Aorta (tissue), 5 donors: Measurements from ENCODE around the gene WNT10A. TPM values are rescaled to one million over a fixed set of nuclear protein-coding genes. Genes with fewer than 3 reads are reported as not detected.
A peak's percentile ranks its signal among the peaks of the same experiment; 100 is the strongest.

Source experiments
- ATAC-seq: fragments of 200-7000 bp; cut with Tn5 transposase; one replicate; pipeline ENCODE4 v1.9.1; 2022; ENCODE audit warnings: moderate library complexity; ENCODE audit not compliant: low FRiP score
- DNase-seq, 2 donors: peaks; one replicate each; pipeline ENCODE4 v3.0.0-alpha.2; 2020
- H3K27ac ChIP-seq, 2 donors: one replicate each; pipeline ENCODE4 v1.5.1; 2013; ENCODE audit warnings: low read length in 2 of 2, mild to moderate bottlenecking in 2 of 2, moderate library complexity in 2 of 2, control low read depth in 1 of 2, inconsistent platforms in 1 of 2, low read depth in 1 of 2
- H3K27me3 ChIP-seq, 2 donors: one replicate each; pipeline ENCODE4 v1.6.1; 2013; ENCODE audit warnings: control low read depth in 1 of 2, low read length in 1 of 2, mild to moderate bottlenecking in 1 of 2, moderate library complexity in 1 of 2; ENCODE audit not compliant: insufficient read depth in 2 of 2, control insufficient read depth in 1 of 2
- H3K36me3 ChIP-seq, 2 donors: one replicate each; pipeline ENCODE4 v1.6.1; 2013; ENCODE audit warnings: control low read depth in 1 of 2, low read length in 1 of 2, mild to moderate bottlenecking in 1 of 2; ENCODE audit not compliant: insufficient read depth in 2 of 2, control insufficient read depth in 1 of 2
- H3K4me1 ChIP-seq, 2 donors: one replicate each; pipeline ENCODE4 v1.6.1; 2013; ENCODE audit warnings: low read length in 2 of 2, control low read depth in 1 of 2, mild to moderate bottlenecking in 1 of 2, moderate library complexity in 1 of 2; ENCODE audit not compliant: insufficient read depth in 2 of 2, control insufficient read depth in 1 of 2
- H3K4me3 ChIP-seq, 2 donors: one replicate each; pipeline ENCODE4 v1.5.1; 2013; ENCODE audit warnings: low read length in 2 of 2, control low read depth in 1 of 2, mild to moderate bottlenecking in 1 of 2
- H3K9me3 ChIP-seq: one replicate; pipeline ENCODE4 v1.6.1; 2013; ENCODE audit warnings: mild to moderate bottlenecking, low read length; ENCODE audit not compliant: control insufficient read depth
- WGBS, 2 donors: extraction: QIAGEN DNeasy Blood & Tissue Kit; methylation state at CpG; one replicate each; pipeline ENCODE4 v1.1.7; 2013; 5-methylcytosine and 5-hydroxymethylcytosine counted together
- intact Hi-C, 2 donors: fragments of 100-400 bp; cut with DNase I; formaldehyde crosslinking; loops; one replicate each; pipeline versions ENCODE4 v1.14.2 to v1.15.0; 2022
- polyA plus RNA-seq, 2 donors: library from polyadenylated mRNA; stranded (reverse); fragments of 200-250 nt; gene quantifications; one replicate each; pipeline ENCODE4 v1.2.3, GENCODE V29; 2013
- total RNA-seq, 2 donors: library from RNA; stranded (reverse); fragmentation: NEBNext Ultra II Directional; extraction: Animal tissue kit (Norgen Biotek cat#: 25700); gene quantifications; one replicate each; pipeline ENCODE4 v1.2.1, GENCODE V29; 2021
- donor health status: healthy with polysubstance abuse.
- donor health status: Bipolar disorder and iron deficiency.
- donor health status: DM: no; HTN: no; CAD: no.
- donor health status: DM: no; HTN: no; CAD: no.
- donor health status: DM: yes; HTN: yes; CAD: no.

The WNT10A gene
- total and polyA plus RNA-seq, 4 donors = not detected

DNA sequence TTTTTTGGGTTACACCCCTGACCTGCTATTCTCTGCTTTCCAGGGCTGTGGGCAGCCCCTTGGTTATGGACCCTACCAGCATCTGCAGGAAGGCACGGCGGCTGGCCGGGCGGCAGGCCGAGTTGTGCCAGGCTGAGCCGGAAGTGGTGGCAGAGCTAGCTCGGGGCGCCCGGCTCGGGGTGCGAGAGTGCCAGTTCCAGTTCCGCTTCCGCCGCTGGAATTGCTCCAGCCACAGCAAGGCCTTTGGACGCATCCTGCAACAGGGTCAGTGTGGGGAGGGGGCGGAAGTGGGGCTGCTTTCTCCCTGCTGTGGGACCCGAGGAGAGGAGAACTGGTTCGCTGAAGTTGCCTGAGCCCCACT is 9.7 kb upstream of the WNT10A start:
- Histone ChIP-seq H3K27me3 (no peaks in the 10 kb centered on the region), H3K9me3 (no peaks in the 10 kb centered on the region), H3K36me3 (no peaks in the 10 kb centered on the region), H3K4me1 (no peaks in the 10 kb centered on the region), H3K4me3 (no peak overlapping the region), H3K27ac (no peak overlapping the region)
- DNase-seq (peak; percentile 74 to 80), ATAC-seq (no peak)
- intact Hi-C loops = no loop called here
- WGBS, 2 donors = 4 to 5% methylated on average over 16 to 18 of the region's 18 CpGs

DNA sequence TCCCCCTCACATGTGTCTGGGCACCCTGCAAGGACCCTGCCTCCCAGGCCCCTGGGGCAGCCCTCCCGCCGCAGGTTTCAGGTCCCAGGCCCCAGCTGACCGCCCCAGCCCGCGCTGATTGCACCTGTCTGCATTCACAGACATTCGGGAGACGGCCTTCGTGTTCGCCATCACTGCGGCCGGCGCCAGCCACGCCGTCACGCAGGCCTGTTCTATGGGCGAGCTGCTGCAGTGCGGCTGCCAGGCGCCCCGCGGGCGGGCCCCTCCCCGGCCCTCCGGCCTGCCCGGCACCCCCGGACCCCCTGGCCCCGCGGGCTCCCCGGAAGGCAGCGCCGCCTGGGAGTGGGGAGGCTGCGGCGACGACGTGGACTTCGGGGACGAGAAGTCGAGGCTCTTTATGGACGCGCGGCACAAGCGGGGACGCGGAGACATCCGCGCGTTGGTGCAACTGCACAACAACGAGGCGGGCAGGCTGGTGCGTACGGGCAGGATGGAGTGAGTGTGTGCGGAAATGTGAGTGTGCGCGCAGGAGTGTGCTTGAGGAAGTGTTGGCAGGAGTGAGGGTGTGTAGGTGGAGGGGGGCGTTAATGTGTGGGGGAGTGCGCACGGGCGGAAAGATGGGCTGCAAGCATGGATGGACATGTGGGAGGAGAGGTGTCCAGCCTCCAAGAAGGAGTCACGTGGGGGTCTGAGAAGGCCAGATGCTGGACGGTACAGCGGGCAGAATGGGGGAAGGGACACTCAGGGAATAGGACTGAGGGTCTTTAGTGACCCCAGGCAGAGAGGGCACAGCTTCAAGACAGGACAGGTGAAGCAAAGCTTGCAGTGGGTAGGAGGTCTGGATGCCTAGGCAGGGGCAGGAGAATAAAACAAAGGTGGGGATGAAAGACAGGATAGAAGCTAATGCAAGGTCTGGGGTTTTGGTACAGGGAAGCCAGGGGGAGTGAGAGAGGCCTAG is 9.0 kb upstream of the WNT10A start:
- no peak overlapping the region for H3K27ac ChIP-seq
- intact Hi-C loops = no loop called here
- no peak for ATAC-seq
- no peaks in the 10 kb centered on the region for H3K36me3 ChIP-seq
- no peak overlapping the region for H3K4me3 ChIP-seq
- no peaks in the 10 kb centered on the region for H3K27me3 ChIP-seq
- H3K9me3 ChIP-seq = no peaks in the 10 kb centered on the region
- DNase-seq = no peak
- WGBS, 2 donors = 1 to 2% methylated on average over 56 to 60 of the region's 60 CpGs
- no peaks in the 10 kb centered on the region for H3K4me1 ChIP-seq

DNA sequence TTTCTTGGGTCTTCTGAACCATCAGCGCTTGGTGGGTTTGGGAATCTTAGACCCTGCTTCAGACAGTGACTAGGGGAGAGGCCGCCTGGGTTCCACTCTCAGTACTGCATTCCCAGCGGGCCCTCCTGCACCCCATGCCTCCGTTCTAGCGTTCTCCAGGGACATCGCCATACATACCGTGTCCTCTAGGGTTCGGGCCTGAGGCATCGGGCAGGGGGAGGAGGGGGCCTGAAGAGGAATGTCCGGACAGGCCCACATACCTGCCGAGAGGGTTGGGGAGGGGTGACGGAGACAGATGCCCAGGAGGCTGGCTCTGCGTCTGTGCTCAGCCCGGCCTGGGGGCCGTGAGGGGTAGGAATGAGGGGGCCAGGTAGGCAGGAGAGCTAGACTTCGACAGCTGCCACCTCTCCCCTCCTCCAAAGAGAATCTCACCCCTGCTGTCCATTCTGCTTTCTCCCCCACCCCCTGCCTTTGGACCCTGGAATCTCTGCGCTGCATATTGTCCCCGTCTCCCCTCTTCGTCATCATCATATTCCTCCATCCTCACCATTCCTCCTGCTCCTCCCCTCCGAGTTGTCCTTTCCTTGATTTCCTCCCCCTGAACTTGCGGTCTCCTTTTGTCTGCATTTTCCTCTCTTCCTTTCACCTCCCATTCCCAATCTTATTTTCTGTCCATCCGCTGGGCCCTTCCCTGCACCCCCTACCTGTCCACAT is 7.8 kb upstream of the WNT10A start:
- intact Hi-C loops = no loop called here
- ATAC-seq = no peak
- WGBS, 2 donors = 9 to 10% methylated on average over 19 to 22 of the region's 22 CpGs
- no peaks in the 10 kb centered on the region for H3K36me3 ChIP-seq
- no peak overlapping the region for H3K4me3 ChIP-seq
- no peaks in the 10 kb centered on the region for H3K27me3 ChIP-seq
- no peaks in the 10 kb centered on the region for H3K4me1 ChIP-seq
- DNase-seq = no peak
- H3K27ac ChIP-seq = no peak overlapping the region
- H3K9me3 ChIP-seq = no peaks in the 10 kb centered on the region

DNA sequence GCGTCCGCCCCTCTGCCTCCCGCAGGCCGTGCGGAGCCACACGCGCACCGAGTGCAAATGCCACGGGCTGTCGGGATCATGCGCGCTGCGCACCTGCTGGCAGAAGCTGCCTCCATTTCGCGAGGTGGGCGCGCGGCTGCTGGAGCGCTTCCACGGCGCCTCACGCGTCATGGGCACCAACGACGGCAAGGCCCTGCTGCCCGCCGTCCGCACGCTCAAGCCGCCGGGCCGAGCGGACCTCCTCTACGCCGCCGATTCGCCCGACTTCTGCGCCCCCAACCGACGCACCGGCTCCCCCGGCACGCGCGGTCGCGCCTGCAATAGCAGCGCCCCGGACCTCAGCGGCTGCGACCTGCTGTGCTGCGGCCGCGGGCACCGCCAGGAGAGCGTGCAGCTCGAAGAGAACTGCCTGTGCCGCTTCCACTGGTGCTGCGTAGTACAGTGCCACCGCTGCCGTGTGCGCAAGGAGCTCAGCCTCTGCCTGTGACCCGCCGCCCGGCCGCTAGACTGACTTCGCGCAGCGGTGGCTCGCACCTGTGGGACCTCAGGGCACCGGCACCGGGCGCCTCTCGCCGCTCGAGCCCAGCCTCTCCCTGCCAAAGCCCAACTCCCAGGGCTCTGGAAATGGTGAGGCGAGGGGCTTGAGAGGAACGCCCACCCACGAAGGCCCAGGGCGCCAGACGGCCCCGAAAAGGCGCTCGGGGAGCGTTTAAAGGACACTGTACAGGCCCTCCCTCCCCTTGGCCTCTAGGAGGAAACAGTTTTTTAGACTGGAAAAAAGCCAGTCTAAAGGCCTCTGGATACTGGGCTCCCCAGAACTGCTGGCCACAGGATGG is 7.1 kb upstream of the WNT10A start:
- H3K4me3 ChIP-seq = no peak overlapping the region
- 4% methylated on average over 81 to 86 of the region's 86 CpGs for WGBS, 2 donors
- intact Hi-C loops = no loop called here
- no peak for ATAC-seq
- no peak for DNase-seq
- no peaks in the 10 kb centered on the region for H3K36me3 ChIP-seq
- no peak overlapping the region for H3K27ac ChIP-seq
- no peaks in the 10 kb centered on the region for H3K27me3 ChIP-seq
- H3K9me3 ChIP-seq = no peaks in the 10 kb centered on the region
- H3K4me1 ChIP-seq = no peaks in the 10 kb centered on the region

DNA sequence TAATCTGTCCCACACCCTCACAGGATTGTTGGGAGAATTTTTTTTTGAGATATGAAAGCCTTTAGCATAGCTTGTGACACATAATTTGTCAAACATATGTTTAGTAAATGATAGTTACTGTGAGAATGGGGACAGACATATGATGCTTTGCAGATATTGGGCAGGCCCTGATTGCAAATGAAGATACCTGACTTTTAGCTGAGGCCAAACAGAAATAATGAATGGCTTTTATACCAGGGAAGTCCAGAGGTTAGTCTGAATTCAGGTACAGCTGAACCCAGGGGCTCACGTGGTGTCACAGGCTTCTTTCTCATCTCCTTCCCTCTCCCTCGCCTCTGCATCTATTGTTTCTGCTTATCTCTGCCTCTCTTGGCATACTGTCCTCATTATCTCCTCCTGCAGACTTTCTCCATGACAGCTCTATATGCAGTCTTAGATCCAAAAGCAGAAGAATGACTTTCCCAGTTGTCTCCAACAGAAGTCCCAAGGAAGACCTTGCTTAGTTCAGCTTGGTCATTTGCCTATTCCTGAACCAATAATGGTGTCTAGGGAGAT is 4.9 kb upstream of the WNT10A start:
- Histone ChIP-seq H3K27ac (no peak overlapping the region), H3K27me3 (no peaks in the 10 kb centered on the region), H3K9me3 (no peaks in the 10 kb centered on the region), H3K4me3 (no peak overlapping the region), H3K4me1 (no peaks in the 10 kb centered on the region), H3K36me3 (no peaks in the 10 kb centered on the region)
- DNase-seq (no peak), ATAC-seq (no peak)
- intact Hi-C loops = loop anchor here (1.0 to 2.0 kb wide), 2 partner anchors 23 kb away; no protein-coding TSS in a partner anchor
- WGBS, 2 donors = 47 to 51% methylated on average over 2 of the region's 2 CpGs

DNA sequence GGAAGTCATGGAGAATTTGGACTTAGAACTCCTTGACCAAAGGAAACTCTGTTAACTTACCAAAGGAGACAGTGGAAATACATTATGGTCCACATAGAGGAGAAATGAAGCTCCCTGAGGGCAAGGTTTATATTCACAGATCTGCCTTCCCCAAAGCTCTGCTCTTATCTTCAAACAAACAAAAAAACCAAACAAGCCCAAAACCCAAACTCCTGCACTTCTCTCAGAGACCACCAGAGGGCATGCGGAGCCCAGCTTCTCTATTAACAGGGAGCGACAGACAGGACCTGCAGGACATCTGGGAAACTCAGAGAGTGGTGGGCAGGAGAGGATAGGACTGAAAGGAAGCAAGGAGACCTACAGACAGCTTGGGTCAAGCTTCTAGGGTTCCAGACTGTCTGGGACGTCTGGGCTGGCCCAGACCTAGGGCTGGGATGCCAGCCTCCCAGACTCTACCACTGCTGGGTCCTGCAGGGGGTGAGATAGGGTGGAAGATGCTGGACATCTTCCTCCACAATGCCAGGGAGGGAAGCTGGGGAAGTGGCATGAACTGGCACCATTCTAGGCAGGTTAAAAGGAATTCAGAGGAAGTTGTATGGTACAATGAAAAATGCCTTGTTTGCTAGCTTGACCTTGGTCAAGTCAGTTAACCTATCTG is 4.0 kb upstream of the WNT10A start:
- Histone ChIP-seq H3K27me3 (no peaks in the 10 kb centered on the region), H3K36me3 (no peaks in the 10 kb centered on the region), H3K4me1 (no peaks in the 10 kb centered on the region), H3K27ac (no peak overlapping the region), H3K4me3 (no peak overlapping the region), H3K9me3 (no peaks in the 10 kb centered on the region)
- peak in 1 of 2 donors; percentile 82 for DNase-seq
- ATAC-seq = peak; percentile 47
- 0 to 2% methylated on average over 3 of the region's 3 CpGs for WGBS, 2 donors
- intact Hi-C loops = loop anchor here (1.0 to 2.0 kb wide), 2 partner anchors 22 kb away; no protein-coding TSS in a partner anchor

DNA sequence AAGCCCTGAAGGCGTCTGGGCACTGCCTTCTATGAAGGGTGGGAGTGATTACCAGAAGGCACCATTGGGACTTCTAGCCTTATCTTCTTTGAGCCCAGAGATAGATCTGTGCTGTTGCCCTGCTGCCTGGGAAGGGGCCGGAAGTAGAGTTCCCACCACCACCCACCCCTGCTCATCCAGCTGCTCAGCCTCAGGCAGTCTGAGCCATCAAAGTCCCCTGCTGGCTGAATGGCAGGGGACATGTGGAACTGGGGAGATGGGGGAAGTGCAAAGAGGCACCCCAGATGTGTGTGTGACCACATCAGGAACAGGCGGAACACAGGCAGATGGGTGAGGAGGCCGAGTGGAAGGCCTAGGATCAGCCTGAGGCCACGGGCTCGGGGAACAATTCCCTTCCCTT is 3.3 kb upstream of the WNT10A start:
- Histone ChIP-seq H3K4me1 (no peaks in the 10 kb centered on the region), H3K9me3 (no peaks in the 10 kb centered on the region), H3K4me3 (no peak overlapping the region), H3K27ac (no peak overlapping the region), H3K27me3 (no peaks in the 10 kb centered on the region), H3K36me3 (no peaks in the 10 kb centered on the region)
- whole genome bisulfite sequencing, 2 donors = 82 to 88% methylated on average over 6 of the region's 6 CpGs
- DNase-seq (peak in 1 of 2 donors; percentile 2), ATAC-seq (no peak)
- intact Hi-C loops = loop anchor here in 1 of 2 donors (2.0 kb wide), 1 partner anchor 21 kb away; no protein-coding TSS in a partner anchor

DNA sequence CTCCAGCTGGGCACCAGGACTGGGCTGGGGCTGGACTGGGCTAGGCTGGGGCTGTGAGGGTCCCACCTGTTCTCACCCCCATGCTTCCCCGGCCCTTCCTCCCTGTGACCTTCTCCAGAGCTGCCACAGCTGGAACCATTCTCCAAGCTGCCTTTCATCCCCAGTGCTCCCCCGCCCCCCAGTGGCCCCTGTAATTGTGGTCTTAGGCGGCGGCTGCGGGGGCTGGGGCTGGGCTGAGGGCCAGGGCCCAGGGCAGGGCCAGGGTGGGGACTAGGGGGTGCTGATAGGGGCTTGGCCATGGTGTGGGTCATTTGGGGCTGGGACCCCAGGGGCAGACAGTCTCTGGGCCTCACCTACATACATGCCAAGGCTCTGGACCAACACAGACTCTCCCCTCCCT is 2.8 kb upstream of the WNT10A start:
- Histone ChIP-seq H3K36me3 (no peaks in the 10 kb centered on the region), H3K27ac (no peak overlapping the region), H3K9me3 (no peaks in the 10 kb centered on the region), H3K27me3 (no peaks in the 10 kb centered on the region), H3K4me1 (no peaks in the 10 kb centered on the region), H3K4me3 (no peak overlapping the region)
- WGBS, 2 donors = 51 to 52% methylated on average over 5 of the region's 5 CpGs
- intact Hi-C loops = loop anchor here in 1 of 2 donors (2.0 kb wide), 1 partner anchor 21 kb away; no protein-coding TSS in a partner anchor
- DNase-seq = peak; percentile 28 to 54
- no peak for ATAC-seq
